ENCODE measurements around the gene ZNF678.

DNA sequence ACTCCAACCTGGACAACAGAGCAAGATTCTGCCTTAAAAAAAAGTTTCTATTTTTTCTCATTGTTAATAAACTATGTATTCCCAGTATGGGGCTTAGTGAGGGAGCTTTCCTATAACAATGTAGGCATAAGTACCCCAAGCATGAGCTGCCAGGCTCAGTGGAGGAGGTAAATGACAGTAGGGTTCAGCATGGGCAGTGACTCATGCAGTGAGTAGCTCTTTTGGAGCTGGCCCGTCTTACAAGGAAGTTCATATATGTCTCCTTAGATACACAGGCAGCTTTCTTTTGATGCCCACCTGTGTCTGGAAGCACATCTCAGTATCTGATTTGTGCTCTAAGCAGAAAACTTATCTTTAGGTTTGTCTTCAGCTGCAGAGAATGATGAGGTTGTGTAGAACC lies 57.9 kb downstream of the ZNF678 start:
- TF ChIP-seq, protein P1, sequence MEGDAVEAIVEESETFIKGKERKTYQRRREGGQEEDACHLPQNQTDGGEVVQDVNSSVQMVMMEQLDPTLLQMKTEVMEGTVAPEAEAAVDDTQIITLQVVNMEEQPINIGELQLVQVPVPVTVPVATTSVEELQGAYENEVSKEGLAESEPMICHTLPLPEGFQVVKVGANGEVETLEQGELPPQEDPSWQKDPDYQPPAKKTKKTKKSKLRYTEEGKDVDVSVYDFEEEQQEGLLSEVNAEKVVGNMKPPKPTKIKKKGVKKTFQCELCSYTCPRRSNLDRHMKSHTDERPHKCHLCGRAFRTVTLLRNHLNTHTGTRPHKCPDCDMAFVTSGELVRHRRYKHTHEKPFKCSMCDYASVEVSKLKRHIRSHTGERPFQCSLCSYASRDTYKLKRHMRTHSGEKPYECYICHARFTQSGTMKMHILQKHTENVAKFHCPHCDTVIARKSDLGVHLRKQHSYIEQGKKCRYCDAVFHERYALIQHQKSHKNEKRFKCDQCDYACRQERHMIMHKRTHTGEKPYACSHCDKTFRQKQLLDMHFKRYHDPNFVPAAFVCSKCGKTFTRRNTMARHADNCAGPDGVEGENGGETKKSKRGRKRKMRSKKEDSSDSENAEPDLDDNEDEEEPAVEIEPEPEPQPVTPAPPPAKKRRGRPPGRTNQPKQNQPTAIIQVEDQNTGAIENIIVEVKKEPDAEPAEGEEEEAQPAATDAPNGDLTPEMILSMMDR (IDR thresholded peaks at IDR 0.05 in 4 of 5, conservative IDR thresholded peaks at IDR 0.05 in 1 of 5): no peak
- no peak for TF ChIP-seq POLR2A (IDR thresholded peaks at IDR 0.05)
